ENCODE measurements around the gene FASTKD1. TPM values are rescaled to one million over a fixed set of nuclear protein-coding genes. Genes with fewer than 3 reads are reported as not detected.
"Not testable (repeated sequence)": the region's sequence is repeated elsewhere in the genome, so short reads cannot be mapped to it uniquely, and the experiment has no call there.

The FASTKD1 gene
- total RNA-seq, 2 experiments from 2014 or later = 6.3 to 7.2 TPM

GRCh38 chr2:169583518-169583917 lies 9.9 kb upstream of the FASTKD1 start:
- peak overlapping the region; percentile 98 for H3K4me3 Mint-ChIP-seq
- peaks cover 27% of the 10 kb centered on the region for H3K36me3 Mint-ChIP-seq (ENCODE audit: low read depth)
- ATAC-seq (ENCODE audit: poor library complexity) = no peak
- no peaks in the 10 kb centered on the region for H3K9me3 ChIP-seq (ENCODE audit: control insufficient read depth in 1 of 2, insufficient read depth in 1 of 2, low read length in 2 of 2)
- peaks cover 32% of the 10 kb centered on the region for H3K4me1 Mint-ChIP-seq (ENCODE audit: low read depth)
- H3K4me3 ChIP-seq (ENCODE audit: low read length) = no peak overlapping the region
- H3K27ac Mint-ChIP-seq = peak overlapping the region; percentile 99
- peaks cover 5% of the 10 kb centered on the region for H3K27me3 Mint-ChIP-seq
- ChIA-PET POLR2A (interaction anchor here (0.6 to 2.4 kb wide), 6 partner anchors 11 to 244 kb away, joined by 3 to 49 read pairs (median 8); partner anchors contain the start of genes BBS5, FASTKD1, METTL5 and SSB), CTCF (no interaction called here)
- peak overlapping the region; percentile 97 to 99 for H3K27ac ChIP-seq (ENCODE audit: low read depth in 1 of 2, low read length in 2 of 2)
- peaks cover 21% of the 10 kb centered on the region for H3K4me1 ChIP-seq (ENCODE audit: insufficient read depth, low read length)
- DNase-seq = no peak
- H3K36me3 ChIP-seq (ENCODE audit: insufficient read depth, low read length) = no peaks in the 10 kb centered on the region
- peaks cover 3% of the 10 kb centered on the region for H3K9me3 Mint-ChIP-seq
- H3K27me3 ChIP-seq (ENCODE audit: control insufficient read depth in 1 of 2, insufficient read depth in 2 of 2, low read length in 2 of 2) = no peaks in the 10 kb centered on the region
- TF ChIP-seq CTCF (IDR thresholded peaks at IDR 0.05) = no peak
- intact Hi-C loops (cut with DNase I, micrococcal nuclease) = loop anchor here (1.0 to 10.0 kb wide), 4 partner anchors 9 to 1341 kb away; partner anchors contain the start of genes CFAP210 (in 1 of the 2), GORASP2 (in 1 of the 2) and PHOSPHO2 (in 1 of the 2)

DNA sequence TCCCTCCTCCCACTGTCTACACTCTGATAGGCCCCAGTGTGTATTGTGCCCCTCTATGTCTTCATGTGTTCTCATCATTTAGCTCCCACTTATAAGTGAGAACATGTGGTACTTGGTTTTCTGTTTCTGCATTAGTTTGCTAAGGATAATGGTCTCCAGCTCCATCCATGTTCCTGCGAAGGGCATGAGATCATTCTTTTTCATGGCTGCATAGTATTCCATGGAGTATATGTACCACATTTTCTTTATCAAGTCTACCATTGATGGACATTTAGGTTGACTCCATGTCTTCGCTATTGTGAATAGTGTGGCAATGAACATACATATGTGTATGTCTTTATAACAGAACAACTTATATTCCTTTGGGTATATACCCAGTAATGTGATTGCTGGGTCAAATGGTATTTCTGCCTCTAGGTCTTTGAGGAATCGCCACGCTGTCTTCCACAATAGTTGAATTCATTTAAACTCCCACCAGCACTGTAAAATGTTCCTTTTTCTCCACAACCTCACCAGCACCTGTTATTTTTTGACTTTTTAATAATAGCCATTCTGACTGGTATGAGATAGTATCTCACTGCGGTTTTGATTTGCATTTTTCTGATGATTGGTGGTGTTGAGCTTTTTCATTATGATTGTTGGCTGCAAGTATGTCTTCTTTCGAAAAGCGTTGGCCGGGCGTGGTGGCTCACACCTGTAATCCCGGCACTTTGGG lies 9.0 kb upstream of the FASTKD1 start:
- H3K4me1 Mint-ChIP-seq (ENCODE audit: low read depth) = peaks cover 28% of the 10 kb centered on the region
- H3K4me1 ChIP-seq (ENCODE audit: insufficient read depth, low read length) = peaks cover 19% of the 10 kb centered on the region
- peak overlapping the region; percentile 80 for H3K4me3 Mint-ChIP-seq
- H3K27me3 Mint-ChIP-seq; H3K27ac ChIP-seq (ENCODE audit: low read depth in 1 of 2, low read length in 2 of 2); H3K4me3 ChIP-seq (ENCODE audit: low read length); H3K9me3 ChIP-seq (ENCODE audit: control insufficient read depth in 1 of 2, insufficient read depth in 1 of 2, low read length in 2 of 2); ATAC-seq (ENCODE audit: poor library complexity); H3K36me3 ChIP-seq (ENCODE audit: insufficient read depth, low read length); H3K9me3 Mint-ChIP-seq; CTCF ChIA-PET; DNase-seq; H3K27me3 ChIP-seq (ENCODE audit: control insufficient read depth in 1 of 2, insufficient read depth in 2 of 2, low read length in 2 of 2): not testable (repeated sequence)
- peaks cover 27% of the 10 kb centered on the region for H3K36me3 Mint-ChIP-seq (ENCODE audit: low read depth)
- intact Hi-C loops (cut with DNase I, micrococcal nuclease) = loop anchor here (1.0 to 10.0 kb wide), 4 partner anchors 8 to 1342 kb away; partner anchors contain the start of genes CFAP210 (in 1 of the 2), GORASP2 (in 1 of the 2) and PHOSPHO2 (in 1 of the 2)
- peak overlapping the region; percentile 99 for H3K27ac Mint-ChIP-seq
- POLR2A ChIA-PET = interaction anchor here (1.7 kb wide), 1 partner anchor 9 kb away, joined by 7 read pairs; the partner anchor contains the start of gene FASTKD1

DNA sequence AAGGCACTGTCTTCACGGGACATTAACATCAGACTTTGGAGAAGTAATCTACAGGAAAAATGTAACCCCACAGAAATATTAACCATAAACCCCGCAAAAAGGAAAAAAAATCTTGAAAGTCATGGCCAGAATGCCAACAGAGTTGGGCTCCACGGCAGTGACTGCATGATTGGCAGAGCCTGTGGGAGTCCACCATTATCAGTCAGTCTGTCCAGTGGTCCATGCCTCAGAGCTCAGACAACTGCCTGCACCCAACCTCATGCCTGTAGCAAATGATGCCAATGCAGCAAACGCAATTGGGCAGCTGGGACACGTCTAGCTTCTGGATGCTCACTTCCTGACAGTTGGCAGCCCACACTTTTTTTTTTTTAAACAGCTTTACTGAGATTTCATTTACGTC lies 5.4 kb upstream of the FASTKD1 start:
- CTCF ChIA-PET = no interaction called here
- Histone ChIP-seq H3K36me3 (ENCODE audit: insufficient read depth, low read length) (no peaks in the 10 kb centered on the region), H3K27me3 (ENCODE audit: control insufficient read depth in 1 of 2, insufficient read depth in 2 of 2, low read length in 2 of 2) (no peaks in the 10 kb centered on the region), H3K27ac (ENCODE audit: low read depth in 1 of 2, low read length in 2 of 2) (no peak overlapping the region), H3K4me3 (ENCODE audit: low read length) (no peak overlapping the region), H3K9me3 (ENCODE audit: control insufficient read depth in 1 of 2, insufficient read depth in 1 of 2, low read length in 2 of 2) (no peaks in the 10 kb centered on the region), H3K4me1 (ENCODE audit: insufficient read depth, low read length) (peaks cover 3% of the 10 kb centered on the region)
- Mint-ChIP-seq H3K27ac (no peak overlapping the region), H3K4me3 (no peak overlapping the region), H3K9me3 (peaks cover 3% of the 10 kb centered on the region), H3K4me1 (ENCODE audit: low read depth) (peaks cover 4% of the 10 kb centered on the region), H3K36me3 (ENCODE audit: low read depth) (peaks cover 2% of the 10 kb centered on the region), H3K27me3 (peaks cover 10% of the 10 kb centered on the region)
- POLR2A ChIA-PET = no interaction called here
- ATAC-seq (ENCODE audit: poor library complexity) (no peak), DNase-seq (no peak)
- TF ChIP-seq CTCF (IDR thresholded peaks at IDR 0.05) = no peak
- intact Hi-C loops (cut with DNase I, micrococcal nuclease) = loop anchor here in 1 of 2 experiments (5.0 kb wide), 1 partner anchor 218 kb away; the partner anchor contains the start of gene SSB

- H3K4me1 Mint-ChIP-seq (ENCODE audit: low read depth) = peaks cover 19% of the 10 kb centered on the region
- H3K27ac Mint-ChIP-seq; H3K4me3 ChIP-seq (ENCODE audit: low read length); H3K36me3 ChIP-seq (ENCODE audit: insufficient read depth, low read length); H3K27me3 ChIP-seq (ENCODE audit: control insufficient read depth in 1 of 2, insufficient read depth in 2 of 2, low read length in 2 of 2); POLR2A ChIA-PET; H3K4me1 ChIP-seq (ENCODE audit: insufficient read depth, low read length); H3K4me3 Mint-ChIP-seq; H3K9me3 ChIP-seq (ENCODE audit: control insufficient read depth in 1 of 2, insufficient read depth in 1 of 2, low read length in 2 of 2); H3K9me3 Mint-ChIP-seq; ATAC-seq (ENCODE audit: poor library complexity); H3K27me3 Mint-ChIP-seq; H3K27ac ChIP-seq (ENCODE audit: low read depth in 1 of 2, low read length in 2 of 2); CTCF ChIA-PET; DNase-seq: not testable (repeated sequence)
- intact Hi-C loops (cut with DNase I, micrococcal nuclease) = loop anchor here in 1 of 2 experiments (5.0 kb wide), 1 partner anchor 222 kb away; the partner anchor contains the start of gene SSB
- peaks cover 12% of the 10 kb centered on the region for H3K36me3 Mint-ChIP-seq (ENCODE audit: low read depth)
Observed at GRCh38 chr2:169575264-169575663, 1.6 kb upstream of the FASTKD1 start.

- peaks cover 17% of the 10 kb centered on the region for H3K36me3 Mint-ChIP-seq (ENCODE audit: low read depth)
- intact Hi-C loops (cut with DNase I, micrococcal nuclease) = loop anchor here (1.0 to 5.0 kb wide), 2 partner anchors 9 to 253 kb away; partner anchors contain the start of gene UBR3 (in 1 of the 2)
- not testable (repeated sequence) for H3K4me1 ChIP-seq (ENCODE audit: insufficient read depth, low read length); H3K4me3 ChIP-seq (ENCODE audit: low read length); H3K27me3 ChIP-seq (ENCODE audit: control insufficient read depth in 1 of 2, insufficient read depth in 2 of 2, low read length in 2 of 2); ATAC-seq (ENCODE audit: poor library complexity); H3K36me3 ChIP-seq (ENCODE audit: insufficient read depth, low read length); H3K9me3 Mint-ChIP-seq; H3K27ac Mint-ChIP-seq; H3K9me3 ChIP-seq (ENCODE audit: control insufficient read depth in 1 of 2, insufficient read depth in 1 of 2, low read length in 2 of 2); H3K27me3 Mint-ChIP-seq; DNase-seq; H3K27ac ChIP-seq (ENCODE audit: low read depth in 1 of 2, low read length in 2 of 2)
- peaks cover 25% of the 10 kb centered on the region for H3K4me1 Mint-ChIP-seq (ENCODE audit: low read depth)
- H3K4me3 Mint-ChIP-seq = peak overlapping the region; percentile 67
- ChIA-PET POLR2A (interaction anchor here (1.7 to 2.8 kb wide), 2 partner anchors 8 to 95 kb away, joined by 7 to 17 read pairs; partner anchors contain the start of gene BBS5), CTCF (interaction anchor here (1.3 kb wide), 1 partner anchor 11 kb away, joined by 3 read pairs; no protein-coding TSS in a partner anchor)
Observed at GRCh38 chr2:169574539-169574938, 874 bp upstream of the FASTKD1 start.

Data from CD4-positive, alpha-beta T cell (primary cell).